ENCODE data around the gene EVX2.

The EVX2 gene

GRCh38 chr2:176082824-176083751 is 674 bp downstream of the EVX2 start:
- no peak for DNase-seq (ENCODE audit: low spot score)

GRCh38 chr2:176082525-176082823 is 1.3 kb downstream of the EVX2 start:
- no peak for DNase-seq (ENCODE audit: low spot score)

GRCh38 chr2:176081837-176082524 is 1.8 kb downstream of the EVX2 start:
- DNase-seq (ENCODE audit: low spot score), result no peak

- DNase-seq (ENCODE audit: low spot score), result no peak
Measured at GRCh38 chr2:176081376-176081836, 2.4 kb downstream of the EVX2 start.

- DNase-seq (ENCODE audit: low spot score), result no peak
Measured at GRCh38 chr2:176080540-176081375, 3.0 kb downstream of the EVX2 start.

- no peak for DNase-seq (ENCODE audit: low spot score)
Measured at GRCh38 chr2:176079831-176080539, 3.8 kb downstream of the EVX2 start.

GRCh38 chr2:176079285-176079830 is 4.4 kb downstream of the EVX2 start:
- no peak for DNase-seq (ENCODE audit: low spot score)

- no peak for DNase-seq (ENCODE audit: low spot score)
Measured at GRCh38 chr2:176078541-176079284, 5.0 kb downstream of the EVX2 start.

- DNase-seq (ENCODE audit: low spot score), result no peak
Measured at GRCh38 chr2:176076796-176077195, 7.0 kb downstream of the EVX2 start.

GRCh38 chr2:176076063-176076462 is 7.7 kb downstream of the EVX2 start:
- DNase-seq (ENCODE audit: low spot score), result no peak

GRCh38 chr2:176075481-176075880 is 8.3 kb downstream of the EVX2 start:
- DNase-seq (ENCODE audit: low spot score), result no peak

GRCh38 chr2:176074919-176075425 is 8.8 kb downstream of the EVX2 start:
- DNase-seq (ENCODE audit: low spot score), result no peak

- DNase-seq (ENCODE audit: low spot score), result no peak
Measured at GRCh38 chr2:176072951-176073904, 10.5 kb downstream of the EVX2 start.

GRCh38 chr2:176072292-176072669 is 11.5 kb downstream of the EVX2 start:
- no peak for DNase-seq (ENCODE audit: low spot score)

- DNase-seq (ENCODE audit: low spot score), result no peak
Measured at GRCh38 chr2:176071330-176072291, 12.2 kb downstream of the EVX2 start.

GRCh38 chr2:176068419-176068832 is 15.3 kb downstream of the EVX2 start:
- no peak for DNase-seq (ENCODE audit: low spot score)

GRCh38 chr2:176067589-176068418 is 16.0 kb downstream of the EVX2 start:
- DNase-seq (ENCODE audit: low spot score), result no peak

Measured in putamen (tissue), 1 donor.